HG02840 (cell line): ENCODE measurements around the gene ZNF19.

ENCODE experiments used
- ATAC-seq: cut with Tn5 transposase; IDR thresholded peaks from one replicate; pipeline ENCODE4 v1.9.1; 2021; ENCODE audit warnings: mild to moderate bottlenecking, moderate library complexity, moderate number of reproducible peaks; ENCODE audit not compliant: unreplicated experiment, low FRiP score

The ZNF19 gene

GRCh38 chr16:71448274-71448866, 40.8 kb downstream of the ZNF19 start:
- no peak for ATAC-seq

- no peak for ATAC-seq
These were observed 45.4 kb downstream of the ZNF19 start for GRCh38 chr16:71443714-71444113.

GRCh38 chr16:71442051-71442440, 47.1 kb downstream of the ZNF19 start, which contains the start of gene TLE7:
TSS of gene TLE7 (minus strand) at chr16:71442054. CDS start at chr16:71433324, 8,730 bp downstream.
- ATAC-seq: no peak

- no peak for ATAC-seq
These were observed 47.6 kb downstream of the ZNF19 start for GRCh38 chr16:71441348-71442050.

- no peak for ATAC-seq
These were observed 48.3 kb downstream of the ZNF19 start for GRCh38 chr16:71440669-71441347.

GRCh38 chr16:71439523-71439922, 49.6 kb downstream of the ZNF19 start:
- ATAC-seq: no peak

- no peak for ATAC-seq
These were observed 52.7 kb downstream of the ZNF19 start for GRCh38 chr16:71436473-71436872.

GRCh38 chr16:71432906-71433305, 56.2 kb downstream of the ZNF19 start:
- ATAC-seq: no peak

GRCh38 chr16:71431991-71432390, 57.1 kb downstream of the ZNF19 start:
- ATAC-seq: no peak

- no peak for ATAC-seq
These were observed 57.9 kb downstream of the ZNF19 start for GRCh38 chr16:71431176-71431575.

GRCh38 chr16:71430744-71431143, 58.4 kb downstream of the ZNF19 start:
- ATAC-seq: no peak

GRCh38 chr16:71429581-71429980, 59.5 kb downstream of the ZNF19 start:
- no peak for ATAC-seq

GRCh38 chr16:71428883-71429282, 60.2 kb downstream of the ZNF19 start:
- no peak for ATAC-seq

GRCh38 chr16:71428385-71428784, 60.7 kb downstream of the ZNF19 start:
- ATAC-seq: no peak

GRCh38 chr16:71426880-71427615, 62.1 kb downstream of the ZNF19 start:
- ATAC-seq: no peak

GRCh38 chr16:71426069-71426879, 62.9 kb downstream of the ZNF19 start:
- ATAC-seq: no peak

- ATAC-seq: no peak
These were observed 63.4 kb downstream of the ZNF19 start for GRCh38 chr16:71425746-71426068.

- no peak for ATAC-seq
These were observed 64.5 kb downstream of the ZNF19 start for GRCh38 chr16:71424626-71425025.

- no peak for ATAC-seq
These were observed 65.3 kb downstream of the ZNF19 start for GRCh38 chr16:71423865-71424264.
